ENCODE data around the gene MSANTD2. TPM values are rescaled to one million over a fixed set of nuclear protein-coding genes. Genes with fewer than 3 reads are reported as not detected.

The MSANTD2 gene
- total and polyA plus RNA-seq, 2 of the 4 experiments (the other 2 are of a cell fraction): 5.0 to 6.0 TPM

DNA sequence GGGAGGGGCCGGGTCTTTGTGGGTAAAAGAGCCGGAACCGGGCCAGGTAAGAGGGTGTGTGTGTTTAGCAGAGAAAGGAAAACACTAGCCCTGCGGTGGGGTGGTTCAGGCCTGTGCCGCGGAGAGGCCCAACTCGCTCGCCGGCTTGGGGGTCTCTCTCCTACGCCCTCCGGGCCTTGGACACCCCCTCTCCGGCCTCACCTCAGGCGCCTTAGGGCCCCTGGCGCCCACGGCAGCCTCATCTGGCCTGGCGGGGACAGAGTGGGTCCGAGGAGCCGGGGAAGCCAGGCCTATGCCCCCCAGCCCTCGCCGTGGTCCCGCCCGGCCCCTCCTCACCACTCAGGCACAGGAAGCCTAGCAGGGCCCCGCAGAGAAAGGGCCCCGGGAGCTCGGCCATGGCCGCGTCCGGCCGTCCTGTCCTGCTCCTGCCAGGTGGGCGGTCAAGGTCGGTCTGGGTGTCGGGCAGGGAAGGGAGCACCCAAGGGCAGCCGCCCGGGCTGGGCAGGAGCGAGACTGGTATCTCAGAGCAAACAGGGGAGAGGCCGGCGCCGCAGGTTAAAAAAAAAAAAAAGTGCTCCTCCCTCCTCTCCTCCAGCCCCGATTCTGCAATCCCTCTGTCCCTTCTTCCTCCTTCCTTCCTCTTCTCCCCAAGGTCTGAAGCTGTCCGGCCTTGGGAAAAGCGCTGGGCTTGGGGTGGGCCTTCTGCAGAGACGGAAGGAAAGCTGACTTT is 48.3 kb downstream of the MSANTD2 start, which contains the start of gene VSIG2:
Gene VSIG2 (minus strand): TSS at position 515 of the 730 bp plus-strand sequence. CDS start 118 bp downstream, at position 397.
- no peaks in the 10 kb centered on the region for H3K36me3 ChIP-seq (ENCODE audit: control insufficient read depth, insufficient read depth, low read length)
- no peaks in the 10 kb centered on the region for H3K79me1 ChIP-seq (ENCODE audit: low read depth in 1 of 2, low read length in 2 of 2)
- in situ Hi-C loops (cut with MboI; ENCODE audit: low sequenced_read_pairs): no loop called here
- no peaks in the 10 kb centered on the region for H3K9me3 ChIP-seq (ENCODE audit: control insufficient read depth, insufficient read depth, low read length)
- H3K4me3 ChIP-seq (ENCODE audit: insufficient read depth, low read depth, low read length): no peak within 1 kb of the TSS
- no peak within 1 kb of the TSS for H2BK5ac ChIP-seq (ENCODE audit: low read depth, low read length, poor library complexity, severe bottlenecking)
- BruUV-seq (replicated peaks): no TSS peak
- no peaks in the 10 kb centered on the region for H4K20me1 ChIP-seq (ENCODE audit: insufficient read depth, low read length)
- dilution Hi-C loops (cut with HindIII; ENCODE audit: low sequenced_read_pairs, unreplicated experiment): no loop called here
- H3K9ac ChIP-seq (ENCODE audit: low read depth, low read length): no peak within 1 kb of the TSS
- WGBS, 2 experiments (ENCODE audit: extremely low coverage in 2 of 2, insufficient read length in 1 of 2): 47% methylated on average over 11 of the region's 42 CpGs; no CpG with 5 or more reads in 1 of the 2 experiments
- peak within 1 kb of the TSS; percentile 35; the same call in 1 of the 3 replicates for H2BK15ac ChIP-seq (ENCODE audit: low read depth, low read length)
- no peaks in the 10 kb centered on the region; the same call in 1 of the 2 replicates for H3K27me3 ChIP-seq (ENCODE audit: control insufficient read depth, insufficient read depth, low read length)
- peak within 1 kb of the TSS; percentile 74 for H2AK9ac ChIP-seq (replicated peaks; ENCODE audit: low read depth, low read length, poor library complexity)
- H2BK120ac ChIP-seq (ENCODE audit: low read depth, low read length): peak within 1 kb of the TSS; percentile 47
- H3K14ac ChIP-seq (replicated peaks; ENCODE audit: low read depth, low read length): peak within 1 kb of the TSS; percentile 40
- H2BK20ac ChIP-seq (ENCODE audit: low read depth, low read length): peak within 1 kb of the TSS; percentile 68; the same call in 1 of the 2 replicates
- H3K18ac ChIP-seq (ENCODE audit: low read depth, low read length): no peak within 1 kb of the TSS
- ChIA-PET CTCF (interaction anchor here (1.5 kb wide), 1 partner anchor 11 kb away, joined by 3 read pairs; no protein-coding TSS in a partner anchor), POLR2A (ENCODE audit: unreplicated experiment) (no interaction called here)
- peaks cover 14% of the 10 kb centered on the region for H3K4me1 ChIP-seq (ENCODE audit: control insufficient read depth, insufficient read depth, low read length)
- DNase-seq (no peak), ATAC-seq (ENCODE audit: low read depth) (no peak)
- H4K5ac ChIP-seq (ENCODE audit: low read depth, low read length): no peak within 1 kb of the TSS
- peak within 1 kb of the TSS in 1 of 2 experiments; percentile 64; a peak in 1 of 4 replicates for H4K8ac ChIP-seq (ENCODE audit: low read depth in 2 of 2, low read length in 2 of 2)
- no peak within 1 kb of the TSS; the same call in 1 of the 2 replicates for H4K91ac ChIP-seq (ENCODE audit: insufficient read depth, low read depth, low read length)
- intact Hi-C loops (cut with micrococcal nuclease): no loop called here
- peak within 1 kb of the TSS; percentile 85 for H2AFZ ChIP-seq (replicated peaks; ENCODE audit: low read length, poor library complexity)
- H3K27ac ChIP-seq (ENCODE audit: insufficient read depth, low read length): no peak within 1 kb of the TSS
- H3K4me2 ChIP-seq (ENCODE audit: low read depth, low read length): no peak within 1 kb of the TSS
- H3K4ac ChIP-seq (ENCODE audit: low read depth, low read length): peak within 1 kb of the TSS; percentile 53
- peak within 1 kb of the TSS; percentile 56 for H2AK5ac ChIP-seq (ENCODE audit: low read depth, low read length)
- H3K9me1 ChIP-seq (ENCODE audit: insufficient read depth, low read length): peaks cover 26% of the 10 kb centered on the region
- 0 out of 2 replicates have a peak within 1 kb of the TSS, but pooled peaks have one; percentile 55 for H3K23ac ChIP-seq (ENCODE audit: low read depth, low read length)
- H3K56ac ChIP-seq (ENCODE audit: extremely low read depth, insufficient read depth, low read length): no peak within 1 kb of the TSS
- TF ChIP-seq RAD21 (IDR thresholded peaks at IDR 0.05; ENCODE audit: low read length): no peak
- no peak for TF ChIP-seq CEBPB (IDR thresholded peaks at IDR 0.05; ENCODE audit: low read depth, low read length)
- TF ChIP-seq SMC3 (IDR thresholded peaks at IDR 0.05; ENCODE audit: low read depth, low read length): no peak
- no peak for TF ChIP-seq MAFK (IDR thresholded peaks at IDR 0.05; ENCODE audit: low read depth, low read length)
- TF ChIP-seq POLR2A (IDR thresholded peaks at IDR 0.05; ENCODE audit: low read depth, low read length): no peak
- TF ChIP-seq, protein P1, sequence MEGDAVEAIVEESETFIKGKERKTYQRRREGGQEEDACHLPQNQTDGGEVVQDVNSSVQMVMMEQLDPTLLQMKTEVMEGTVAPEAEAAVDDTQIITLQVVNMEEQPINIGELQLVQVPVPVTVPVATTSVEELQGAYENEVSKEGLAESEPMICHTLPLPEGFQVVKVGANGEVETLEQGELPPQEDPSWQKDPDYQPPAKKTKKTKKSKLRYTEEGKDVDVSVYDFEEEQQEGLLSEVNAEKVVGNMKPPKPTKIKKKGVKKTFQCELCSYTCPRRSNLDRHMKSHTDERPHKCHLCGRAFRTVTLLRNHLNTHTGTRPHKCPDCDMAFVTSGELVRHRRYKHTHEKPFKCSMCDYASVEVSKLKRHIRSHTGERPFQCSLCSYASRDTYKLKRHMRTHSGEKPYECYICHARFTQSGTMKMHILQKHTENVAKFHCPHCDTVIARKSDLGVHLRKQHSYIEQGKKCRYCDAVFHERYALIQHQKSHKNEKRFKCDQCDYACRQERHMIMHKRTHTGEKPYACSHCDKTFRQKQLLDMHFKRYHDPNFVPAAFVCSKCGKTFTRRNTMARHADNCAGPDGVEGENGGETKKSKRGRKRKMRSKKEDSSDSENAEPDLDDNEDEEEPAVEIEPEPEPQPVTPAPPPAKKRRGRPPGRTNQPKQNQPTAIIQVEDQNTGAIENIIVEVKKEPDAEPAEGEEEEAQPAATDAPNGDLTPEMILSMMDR (conservative IDR thresholded peaks at IDR 0.05; ENCODE audit: low read depth, low read length): no peak
- TF ChIP-seq MXI1 (IDR thresholded peaks at IDR 0.05; ENCODE audit: borderline replicate concordance, low read depth, low read length): no peak
- no peak for TF ChIP-seq RCOR1 (IDR thresholded peaks at IDR 0.05; ENCODE audit: insufficient replicate concordance, low read length)
- TF ChIP-seq MAZ (IDR thresholded peaks at IDR 0.05; ENCODE audit: borderline replicate concordance, low read depth, low read length): no peak
- no peak for TF ChIP-seq FOS (IDR thresholded peaks at IDR 0.05; ENCODE audit: low read depth, low read length)
- TF ChIP-seq, protein P2, sequence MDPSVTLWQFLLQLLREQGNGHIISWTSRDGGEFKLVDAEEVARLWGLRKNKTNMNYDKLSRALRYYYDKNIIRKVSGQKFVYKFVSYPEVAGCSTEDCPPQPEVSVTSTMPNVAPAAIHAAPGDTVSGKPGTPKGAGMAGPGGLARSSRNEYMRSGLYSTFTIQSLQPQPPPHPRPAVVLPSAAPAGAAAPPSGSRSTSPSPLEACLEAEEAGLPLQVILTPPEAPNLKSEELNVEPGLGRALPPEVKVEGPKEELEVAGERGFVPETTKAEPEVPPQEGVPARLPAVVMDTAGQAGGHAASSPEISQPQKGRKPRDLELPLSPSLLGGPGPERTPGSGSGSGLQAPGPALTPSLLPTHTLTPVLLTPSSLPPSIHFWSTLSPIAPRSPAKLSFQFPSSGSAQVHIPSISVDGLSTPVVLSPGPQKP (IDR thresholded peaks at IDR 0.05; ENCODE audit: borderline replicate concordance, low read depth, low read length): no peak
- TF ChIP-seq, protein P3, sequence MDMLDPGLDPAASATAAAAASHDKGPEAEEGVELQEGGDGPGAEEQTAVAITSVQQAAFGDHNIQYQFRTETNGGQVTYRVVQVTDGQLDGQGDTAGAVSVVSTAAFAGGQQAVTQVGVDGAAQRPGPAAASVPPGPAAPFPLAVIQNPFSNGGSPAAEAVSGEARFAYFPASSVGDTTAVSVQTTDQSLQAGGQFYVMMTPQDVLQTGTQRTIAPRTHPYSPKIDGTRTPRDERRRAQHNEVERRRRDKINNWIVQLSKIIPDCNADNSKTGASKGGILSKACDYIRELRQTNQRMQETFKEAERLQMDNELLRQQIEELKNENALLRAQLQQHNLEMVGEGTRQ (IDR thresholded peaks at IDR 0.05; ENCODE audit: low read depth, low read length): no peak
- no peak for TF ChIP-seq CHD1 (IDR thresholded peaks at IDR 0.05; ENCODE audit: low read depth, low read length)
- TF ChIP-seq NFE2L2 (IDR thresholded peaks at IDR 0.05; ENCODE audit: low read depth, low read length): no peak
- TF ChIP-seq BHLHE40 (IDR thresholded peaks at IDR 0.05; ENCODE audit: low read depth, low read length): no peak
